ENCODE results near the gene RAP1A.

The RAP1A gene

DNA sequence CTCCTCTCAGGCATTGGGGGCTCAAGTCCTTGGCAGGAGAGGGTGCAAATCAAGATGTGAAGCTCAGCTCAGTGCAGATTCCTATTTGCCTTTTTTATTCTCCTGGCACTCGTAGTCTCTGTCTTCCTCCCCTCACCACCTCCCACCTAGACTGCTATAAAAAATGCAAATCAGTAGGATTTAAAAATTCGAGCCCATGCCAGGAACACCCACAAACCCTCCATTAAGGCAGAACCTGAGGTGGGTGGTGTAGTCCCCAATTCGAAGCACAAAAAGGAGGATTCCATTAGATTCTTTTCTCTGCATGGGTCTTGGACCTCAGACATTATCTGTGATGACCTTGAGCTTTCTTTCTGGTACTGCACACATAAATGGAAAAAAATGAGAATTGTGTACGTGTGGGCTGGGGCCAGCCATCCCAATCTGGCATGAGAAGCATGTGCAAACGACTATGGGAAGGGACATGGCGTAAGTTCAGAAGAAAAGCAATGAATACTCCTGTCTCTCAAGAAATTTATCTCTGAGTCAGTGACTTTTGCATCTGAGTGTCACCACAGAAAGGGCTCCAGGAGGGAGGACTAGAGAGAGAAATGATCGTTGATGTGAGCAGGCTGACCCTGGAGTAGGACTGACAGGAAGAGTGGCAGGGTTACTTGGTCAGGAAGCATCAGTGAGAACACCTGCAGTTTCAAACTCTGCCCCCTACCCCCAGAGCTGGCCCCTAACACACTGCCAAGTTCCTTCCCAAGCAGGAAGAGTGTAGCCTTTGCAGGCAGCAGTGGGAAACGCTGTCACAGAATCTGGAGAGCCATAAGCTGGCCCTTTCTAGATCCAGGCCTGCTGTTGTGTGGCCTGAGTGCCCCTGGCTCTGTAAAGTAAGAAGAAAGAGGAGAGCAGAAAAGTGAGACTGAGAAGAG, 117.9 kb downstream of the RAP1A start:
- Histone ChIP-seq H3K4me3 (ENCODE audit: severe bottlenecking) (no peak overlapping the region), H3K9me3 (ENCODE audit: severe bottlenecking) (no peaks in the 10 kb centered on the region), H3K27me3 (ENCODE audit: insufficient read depth, poor library complexity, severe bottlenecking) (peaks cover 7% of the 10 kb centered on the region), H3K4me1 (ENCODE audit: insufficient read depth, poor library complexity, severe bottlenecking) (no peaks in the 10 kb centered on the region), H3K27ac (ENCODE audit: poor library complexity, severe bottlenecking) (no peak overlapping the region), H3K36me3 (ENCODE audit: low read depth) (no peaks in the 10 kb centered on the region)
- TF ChIP-seq, protein P1, sequence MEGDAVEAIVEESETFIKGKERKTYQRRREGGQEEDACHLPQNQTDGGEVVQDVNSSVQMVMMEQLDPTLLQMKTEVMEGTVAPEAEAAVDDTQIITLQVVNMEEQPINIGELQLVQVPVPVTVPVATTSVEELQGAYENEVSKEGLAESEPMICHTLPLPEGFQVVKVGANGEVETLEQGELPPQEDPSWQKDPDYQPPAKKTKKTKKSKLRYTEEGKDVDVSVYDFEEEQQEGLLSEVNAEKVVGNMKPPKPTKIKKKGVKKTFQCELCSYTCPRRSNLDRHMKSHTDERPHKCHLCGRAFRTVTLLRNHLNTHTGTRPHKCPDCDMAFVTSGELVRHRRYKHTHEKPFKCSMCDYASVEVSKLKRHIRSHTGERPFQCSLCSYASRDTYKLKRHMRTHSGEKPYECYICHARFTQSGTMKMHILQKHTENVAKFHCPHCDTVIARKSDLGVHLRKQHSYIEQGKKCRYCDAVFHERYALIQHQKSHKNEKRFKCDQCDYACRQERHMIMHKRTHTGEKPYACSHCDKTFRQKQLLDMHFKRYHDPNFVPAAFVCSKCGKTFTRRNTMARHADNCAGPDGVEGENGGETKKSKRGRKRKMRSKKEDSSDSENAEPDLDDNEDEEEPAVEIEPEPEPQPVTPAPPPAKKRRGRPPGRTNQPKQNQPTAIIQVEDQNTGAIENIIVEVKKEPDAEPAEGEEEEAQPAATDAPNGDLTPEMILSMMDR (IDR thresholded peaks at IDR 0.05; ENCODE audit: poor library complexity, severe bottlenecking): no peak
- DNase-seq (ENCODE audit: low spot score) (no peak), ATAC-seq (ENCODE audit: low read depth) (no peak)

DNA sequence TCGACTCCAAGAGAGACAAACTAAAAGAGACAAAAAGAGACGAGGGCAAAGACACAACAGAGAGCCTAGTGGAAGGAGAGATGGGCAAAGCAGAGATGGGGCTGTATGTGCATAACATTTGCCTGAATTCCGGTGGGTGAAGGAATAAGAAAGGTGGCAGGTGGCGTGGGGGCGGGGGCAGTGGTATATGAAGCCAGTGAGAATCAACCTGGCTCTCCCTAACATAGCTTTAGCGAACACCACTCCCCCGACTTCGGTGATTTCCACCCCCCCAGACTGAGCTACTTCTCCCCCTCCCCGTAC, 118.5 kb downstream of the RAP1A start:
- peaks cover 7% of the 10 kb centered on the region for H3K27me3 ChIP-seq (ENCODE audit: insufficient read depth, poor library complexity, severe bottlenecking)
- no peak for ATAC-seq (ENCODE audit: low read depth)

GRCh38 chr1:111738436-111739193, 119.0 kb downstream of the RAP1A start:
- Histone ChIP-seq H3K27me3 (ENCODE audit: insufficient read depth, poor library complexity, severe bottlenecking) (peaks cover 7% of the 10 kb centered on the region), H3K27ac (ENCODE audit: poor library complexity, severe bottlenecking) (peak overlapping the region; percentile 48), H3K4me1 (ENCODE audit: insufficient read depth, poor library complexity, severe bottlenecking) (no peaks in the 10 kb centered on the region), H3K9me3 (ENCODE audit: severe bottlenecking) (no peaks in the 10 kb centered on the region), H3K36me3 (ENCODE audit: low read depth) (no peaks in the 10 kb centered on the region), H3K4me3 (ENCODE audit: severe bottlenecking) (peak overlapping the region; percentile 53)
- ATAC-seq (ENCODE audit: low read depth) (peak; percentile 60), DNase-seq (ENCODE audit: low spot score) (no peak)
- TF ChIP-seq, protein P1 (IDR thresholded peaks at IDR 0.05; ENCODE audit: poor library complexity, severe bottlenecking): no peak

More for the DNA sequence above, 118.5 kb downstream of the RAP1A start:
- DNase-seq (ENCODE audit: low spot score): no peak
- TF ChIP-seq, protein P1 (IDR thresholded peaks at IDR 0.05; ENCODE audit: poor library complexity, severe bottlenecking): no peak
- H3K27ac ChIP-seq (ENCODE audit: poor library complexity, severe bottlenecking): no peak overlapping the region
- H3K9me3 ChIP-seq (ENCODE audit: severe bottlenecking): no peaks in the 10 kb centered on the region
- H3K36me3 ChIP-seq (ENCODE audit: low read depth): no peaks in the 10 kb centered on the region
- peak overlapping the region; percentile 53 for H3K4me3 ChIP-seq (ENCODE audit: severe bottlenecking)
- H3K4me1 ChIP-seq (ENCODE audit: insufficient read depth, poor library complexity, severe bottlenecking): no peaks in the 10 kb centered on the region

DNA sequence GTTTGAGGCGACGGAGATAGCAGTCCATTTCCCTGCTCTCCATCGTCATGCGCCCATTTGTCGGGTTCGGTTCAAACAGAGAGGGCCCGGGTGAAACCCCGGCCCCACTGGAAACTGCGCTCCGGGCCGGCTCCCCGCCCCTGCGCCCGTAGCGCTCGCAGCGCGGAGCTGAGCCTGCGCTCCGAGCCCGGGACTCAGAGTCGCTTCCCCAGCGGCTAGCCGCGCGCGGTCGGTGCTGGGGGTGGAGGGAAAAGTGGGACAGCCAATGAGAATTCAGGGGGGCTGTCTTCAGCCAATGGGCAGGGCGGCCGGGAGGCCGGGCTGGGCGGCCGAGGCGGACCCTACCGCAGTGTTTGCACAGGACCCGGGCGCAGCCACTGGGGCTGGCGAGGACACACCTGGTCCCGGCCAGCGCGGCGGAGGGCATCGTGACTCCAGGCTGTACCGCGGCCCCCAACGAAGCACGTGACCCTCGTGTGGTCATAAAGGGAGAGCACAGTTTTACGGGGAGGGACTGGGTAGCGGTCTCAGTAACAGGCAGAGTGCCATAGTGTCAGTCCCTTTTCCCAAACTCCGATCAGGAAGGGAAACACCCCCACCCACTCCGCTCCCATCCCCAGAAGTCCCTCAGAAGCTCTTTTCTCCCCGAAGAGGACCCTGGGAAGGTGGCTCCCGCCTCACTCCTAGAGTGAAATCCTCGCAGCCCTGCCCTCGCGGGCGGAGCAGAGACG, 119.8 kb downstream of the RAP1A start, which contains the start of gene INKA2:
INKA2 (minus strand) TSS at position 202 of the 731 bp plus-strand sequence; CDS start at position 49, 153 bp downstream.
- Histone ChIP-seq H3K9me3 (ENCODE audit: severe bottlenecking) (no peaks in the 10 kb centered on the region), H3K4me3 (ENCODE audit: severe bottlenecking) (peak within 1 kb of the TSS; percentile 53), H3K36me3 (ENCODE audit: low read depth) (no peaks in the 10 kb centered on the region), H3K27ac (ENCODE audit: poor library complexity, severe bottlenecking) (peak within 1 kb of the TSS; percentile 48), H3K4me1 (ENCODE audit: insufficient read depth, poor library complexity, severe bottlenecking) (no peaks in the 10 kb centered on the region), H3K27me3 (ENCODE audit: insufficient read depth, poor library complexity, severe bottlenecking) (peaks cover 7% of the 10 kb centered on the region)
- TF ChIP-seq, protein P1 (IDR thresholded peaks at IDR 0.05; ENCODE audit: poor library complexity, severe bottlenecking): peak; percentile 14
- ATAC-seq (ENCODE audit: low read depth): peak; percentile 81
- peak; percentile 87 for DNase-seq (ENCODE audit: low spot score)

All from RWPE2 (cell line).